ENCODE measurements around the gene CRYBB3.

DNA sequence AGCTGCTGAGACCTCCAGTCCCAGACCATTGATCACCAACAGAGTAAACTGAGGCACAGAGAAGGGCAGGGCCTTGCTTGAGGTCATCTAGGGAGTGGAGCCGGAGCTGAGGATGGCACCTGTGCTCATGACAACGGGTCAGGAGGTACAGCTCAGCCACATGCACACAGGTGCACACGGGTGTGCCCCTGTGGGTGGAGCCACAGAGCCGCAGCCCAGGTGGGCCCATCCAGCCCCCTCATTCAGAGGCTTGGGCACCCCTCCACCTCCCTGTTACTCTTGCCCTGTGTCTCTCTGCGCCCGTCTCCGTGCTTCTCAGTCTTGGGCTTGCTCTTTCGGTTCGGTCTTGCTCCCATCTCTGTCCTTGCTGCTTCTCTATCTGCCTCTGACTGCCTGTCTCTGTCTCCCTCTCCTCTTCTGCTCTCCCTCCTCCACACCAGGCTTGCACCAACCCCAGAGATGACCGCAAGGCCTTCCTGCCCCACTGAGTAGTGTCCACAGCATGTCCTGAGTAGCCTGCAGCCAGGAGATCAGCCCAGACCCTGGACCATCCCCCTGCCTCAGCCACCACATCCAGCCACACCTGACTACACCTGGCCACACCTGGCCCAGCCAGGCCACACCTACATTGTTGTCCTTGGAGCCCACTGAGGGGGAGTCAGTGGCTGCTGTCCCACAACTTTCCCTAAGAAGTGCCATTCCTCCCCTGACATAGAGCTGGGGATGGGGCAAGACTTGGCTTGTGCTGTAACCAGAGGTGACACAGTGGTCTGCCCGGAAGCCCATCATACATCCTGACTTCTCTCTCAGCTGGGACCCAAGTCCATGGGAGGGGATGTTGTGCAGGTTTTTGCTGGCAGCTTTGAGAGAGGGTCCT, 39.3 kb upstream of the CRYBB3 start:
- TF ChIP-seq, protein P1, sequence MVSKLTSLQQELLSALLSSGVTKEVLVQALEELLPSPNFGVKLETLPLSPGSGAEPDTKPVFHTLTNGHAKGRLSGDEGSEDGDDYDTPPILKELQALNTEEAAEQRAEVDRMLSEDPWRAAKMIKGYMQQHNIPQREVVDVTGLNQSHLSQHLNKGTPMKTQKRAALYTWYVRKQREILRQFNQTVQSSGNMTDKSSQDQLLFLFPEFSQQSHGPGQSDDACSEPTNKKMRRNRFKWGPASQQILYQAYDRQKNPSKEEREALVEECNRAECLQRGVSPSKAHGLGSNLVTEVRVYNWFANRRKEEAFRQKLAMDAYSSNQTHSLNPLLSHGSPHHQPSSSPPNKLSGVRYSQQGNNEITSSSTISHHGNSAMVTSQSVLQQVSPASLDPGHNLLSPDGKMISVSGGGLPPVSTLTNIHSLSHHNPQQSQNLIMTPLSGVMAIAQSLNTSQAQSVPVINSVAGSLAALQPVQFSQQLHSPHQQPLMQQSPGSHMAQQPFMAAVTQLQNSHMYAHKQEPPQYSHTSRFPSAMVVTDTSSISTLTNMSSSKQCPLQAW (CRISPR knock-in tag; IDR thresholded peaks at IDR 0.05) = no peak
- TF ChIP-seq, protein P2, sequence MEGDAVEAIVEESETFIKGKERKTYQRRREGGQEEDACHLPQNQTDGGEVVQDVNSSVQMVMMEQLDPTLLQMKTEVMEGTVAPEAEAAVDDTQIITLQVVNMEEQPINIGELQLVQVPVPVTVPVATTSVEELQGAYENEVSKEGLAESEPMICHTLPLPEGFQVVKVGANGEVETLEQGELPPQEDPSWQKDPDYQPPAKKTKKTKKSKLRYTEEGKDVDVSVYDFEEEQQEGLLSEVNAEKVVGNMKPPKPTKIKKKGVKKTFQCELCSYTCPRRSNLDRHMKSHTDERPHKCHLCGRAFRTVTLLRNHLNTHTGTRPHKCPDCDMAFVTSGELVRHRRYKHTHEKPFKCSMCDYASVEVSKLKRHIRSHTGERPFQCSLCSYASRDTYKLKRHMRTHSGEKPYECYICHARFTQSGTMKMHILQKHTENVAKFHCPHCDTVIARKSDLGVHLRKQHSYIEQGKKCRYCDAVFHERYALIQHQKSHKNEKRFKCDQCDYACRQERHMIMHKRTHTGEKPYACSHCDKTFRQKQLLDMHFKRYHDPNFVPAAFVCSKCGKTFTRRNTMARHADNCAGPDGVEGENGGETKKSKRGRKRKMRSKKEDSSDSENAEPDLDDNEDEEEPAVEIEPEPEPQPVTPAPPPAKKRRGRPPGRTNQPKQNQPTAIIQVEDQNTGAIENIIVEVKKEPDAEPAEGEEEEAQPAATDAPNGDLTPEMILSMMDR (CRISPR knock-in tag; IDR thresholded peaks at IDR 0.05) = no peak
- TF ChIP-seq MYC (CRISPR knock-in tag; IDR thresholded peaks at IDR 0.05; ENCODE audit: borderline replicate concordance) = no peak
- TF ChIP-seq FOXA3 (CRISPR knock-in tag; IDR thresholded peaks at IDR 0.05) = no peak
- TF ChIP-seq, protein P3, sequence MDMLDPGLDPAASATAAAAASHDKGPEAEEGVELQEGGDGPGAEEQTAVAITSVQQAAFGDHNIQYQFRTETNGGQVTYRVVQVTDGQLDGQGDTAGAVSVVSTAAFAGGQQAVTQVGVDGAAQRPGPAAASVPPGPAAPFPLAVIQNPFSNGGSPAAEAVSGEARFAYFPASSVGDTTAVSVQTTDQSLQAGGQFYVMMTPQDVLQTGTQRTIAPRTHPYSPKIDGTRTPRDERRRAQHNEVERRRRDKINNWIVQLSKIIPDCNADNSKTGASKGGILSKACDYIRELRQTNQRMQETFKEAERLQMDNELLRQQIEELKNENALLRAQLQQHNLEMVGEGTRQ (IDR thresholded peaks at IDR 0.05; ENCODE audit: low read depth, low read length) = no peak
- TF ChIP-seq, protein P3 (CRISPR knock-in tag; IDR thresholded peaks at IDR 0.05; ENCODE audit: borderline replicate concordance) = no peak

Measured in HepG2 (cell line).